HG03196 (cell line): Measurements from ENCODE around the gene LRRC26.

Source experiments
- ATAC-seq: cut with Tn5 transposase; IDR thresholded peaks from one replicate; pipeline ENCODE4 v1.9.1; 2021; ENCODE audit not compliant: unreplicated experiment

LRRC26 gene

GRCh38 chr9:137199411-137200121, 29.7 kb upstream of the LRRC26 start:
- ATAC-seq, result no peak

- no peak for ATAC-seq
Observed at GRCh38 chr9:137198902-137199283, 29.0 kb upstream of the LRRC26 start.

GRCh38 chr9:137198051-137198901, 28.4 kb upstream of the LRRC26 start:
- no peak for ATAC-seq

- ATAC-seq, result no peak
Observed at GRCh38 chr9:137195525-137196220, 25.8 kb upstream of the LRRC26 start.

- ATAC-seq, result no peak
Observed at GRCh38 chr9:137194909-137195308, 25.1 kb upstream of the LRRC26 start.

DNA sequence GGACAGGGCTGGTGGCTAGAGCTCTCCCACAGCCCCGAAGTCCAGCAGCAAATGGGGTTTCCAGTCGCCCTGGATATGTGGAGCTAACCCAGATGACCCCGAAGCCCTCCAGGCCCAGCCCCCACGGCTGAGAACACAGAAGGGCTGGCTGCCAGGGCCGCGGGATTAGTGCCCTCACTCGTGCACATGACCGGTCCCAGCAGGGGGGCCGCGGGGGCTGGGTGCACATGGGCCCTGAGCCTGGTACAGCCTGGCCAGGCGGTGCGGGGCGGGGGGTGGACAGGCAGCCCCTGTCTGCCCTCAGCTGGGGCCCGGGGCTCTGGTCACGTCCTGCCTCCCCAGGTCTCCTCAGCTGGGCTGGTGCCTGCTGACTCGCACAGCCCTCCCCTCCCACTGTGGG, 24.5 kb upstream of the LRRC26 start:
- ATAC-seq, result no peak

- no peak for ATAC-seq
Observed at GRCh38 chr9:137193771-137194170, 23.9 kb upstream of the LRRC26 start.

- ATAC-seq, result no peak
Observed at GRCh38 chr9:137192859-137193258, 23.0 kb upstream of the LRRC26 start.

DNA sequence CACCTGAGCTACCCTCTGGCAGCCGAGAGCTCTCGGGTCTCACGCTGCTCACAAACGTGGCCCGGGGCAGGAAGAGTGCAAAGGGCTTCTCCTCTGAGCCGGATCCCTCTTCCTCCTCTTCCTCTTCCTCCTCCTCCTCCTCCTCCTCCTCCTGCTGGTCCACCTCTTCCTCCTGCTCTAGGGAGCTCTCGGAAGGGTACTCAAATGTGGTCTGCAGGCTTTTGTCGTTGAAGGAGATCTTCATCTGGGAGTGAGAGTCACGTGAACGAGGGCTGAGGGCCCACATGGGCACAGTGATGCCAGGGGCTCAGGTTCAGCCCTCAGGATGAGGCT, 22.6 kb upstream of the LRRC26 start:
- ATAC-seq, result no peak

- ATAC-seq, result no peak
Observed at GRCh38 chr9:137191691-137192447, 22.0 kb upstream of the LRRC26 start.

DNA sequence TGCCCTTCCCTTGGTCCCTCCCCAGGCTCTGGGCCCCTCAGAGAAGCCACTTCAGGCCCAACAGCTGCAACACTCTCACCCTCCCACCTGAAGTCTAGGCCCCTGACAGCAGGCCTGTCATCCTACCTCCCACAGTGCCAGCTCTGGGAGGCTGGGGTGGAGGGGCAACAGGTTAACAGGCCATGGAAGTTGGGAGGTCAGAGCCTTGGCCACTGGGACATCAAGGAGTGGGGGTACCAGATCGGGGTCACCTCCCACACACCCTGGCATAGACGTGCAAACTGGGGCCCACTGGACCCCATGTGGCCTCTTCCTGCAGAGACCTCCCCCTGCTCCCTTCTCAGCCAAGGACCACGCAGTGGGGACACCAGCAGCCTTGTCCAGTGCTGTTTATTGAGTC, 21.4 kb upstream of the LRRC26 start:
- ATAC-seq, result no peak

GRCh38 chr9:137190315-137190856, 20.5 kb upstream of the LRRC26 start:
- no peak for ATAC-seq

- no peak for ATAC-seq
Observed at GRCh38 chr9:137189297-137190295, 19.7 kb upstream of the LRRC26 start.

DNA sequence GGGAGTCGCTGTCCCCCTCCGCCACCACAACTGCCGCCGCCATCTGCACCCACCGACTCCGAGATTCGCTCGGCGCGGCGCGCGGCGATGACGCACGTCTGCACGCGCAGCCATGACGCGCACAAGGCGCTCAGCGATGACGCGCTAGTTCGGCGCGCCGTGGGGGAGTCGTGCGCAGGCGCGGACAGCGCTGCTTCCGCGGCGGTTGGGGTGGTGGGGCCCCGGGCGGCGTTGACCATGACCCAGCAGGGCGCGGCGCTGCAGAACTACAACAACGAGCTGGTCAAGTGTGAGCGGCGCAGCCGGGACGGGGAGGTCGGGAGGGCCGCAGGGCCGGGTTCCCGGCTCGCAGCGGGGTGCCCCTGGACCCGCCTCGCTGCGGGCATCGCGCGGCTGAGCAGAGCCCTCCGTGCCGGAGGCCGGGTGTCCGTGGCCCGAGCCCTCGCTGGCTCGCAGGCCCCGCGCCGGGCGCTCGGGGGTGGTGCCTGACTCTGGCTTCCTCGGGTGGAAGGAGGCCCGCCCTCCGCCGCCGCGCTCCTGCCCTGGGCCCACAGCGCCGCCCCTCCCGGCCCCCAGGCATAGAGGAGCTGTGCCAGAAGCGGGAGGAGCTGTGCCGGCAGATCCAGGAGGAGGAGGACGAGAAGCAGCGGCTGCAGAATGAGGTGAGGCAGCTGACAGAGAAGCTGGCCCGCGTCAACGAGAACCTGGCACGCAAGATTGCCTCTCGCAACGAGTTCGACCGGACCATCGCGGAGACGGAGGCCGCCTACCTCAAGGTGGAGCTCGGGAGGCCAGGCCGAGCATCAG, 18.8 kb upstream of the LRRC26 start, which contains the start of the genes ANAPC2 and SSNA1:
Gene ANAPC2, minus strand, starts transcription at position 71 of the 807 bp plus-strand sequence. Its CDS starts 28 bp downstream, at position 43.
Gene SSNA1, plus strand, starts transcription at position 187 of the 807 bp plus-strand sequence. Its CDS starts 51 bp downstream, at position 238.
- ATAC-seq, result peak; percentile 68

GRCh38 chr9:137188086-137188489, 18.2 kb upstream of the LRRC26 start:
- ATAC-seq, result no peak

DNA sequence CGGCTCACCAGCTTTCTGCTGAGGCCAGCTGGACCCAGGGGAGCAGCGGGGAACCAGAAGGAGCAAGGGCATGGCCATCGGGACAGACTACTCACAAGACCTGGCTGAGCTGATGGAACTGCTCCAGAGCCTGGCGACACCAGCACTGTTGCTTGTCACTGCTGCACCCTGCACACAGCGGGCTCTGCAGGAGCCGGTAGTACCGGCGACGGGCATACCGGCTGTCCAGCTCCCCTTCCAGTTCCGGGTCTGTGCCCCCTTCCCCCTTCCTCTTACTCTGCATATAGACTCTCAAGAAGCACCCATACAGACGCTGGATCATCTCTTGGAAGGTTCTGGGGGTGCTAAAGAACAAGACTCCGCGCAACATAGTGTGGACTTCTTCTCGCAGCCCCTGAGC, 17.5 kb upstream of the LRRC26 start:
- no peak for ATAC-seq

- ATAC-seq, result no peak
Observed at GRCh38 chr9:137186385-137186784, 16.5 kb upstream of the LRRC26 start.

DNA sequence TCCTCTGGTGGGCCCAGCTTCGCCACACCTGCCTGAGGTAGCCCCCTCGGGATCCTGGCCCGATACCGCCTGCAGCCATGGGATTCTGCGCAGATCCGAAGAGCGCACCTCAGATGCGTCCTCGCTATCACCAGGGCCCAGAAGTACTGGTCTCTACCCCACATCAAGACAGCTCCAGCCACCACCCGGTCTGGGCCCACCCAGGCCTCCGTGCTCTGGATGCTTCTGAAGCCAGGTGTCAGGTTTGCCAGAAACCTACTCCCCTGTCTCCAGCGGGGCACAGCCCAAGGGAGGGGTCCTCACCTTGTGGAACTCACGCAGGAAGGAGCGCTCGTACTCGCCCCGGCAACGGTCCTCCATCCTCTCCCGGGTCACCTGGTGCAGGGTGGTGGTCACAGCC, 16.1 kb upstream of the LRRC26 start:
- no peak for ATAC-seq
